Panc1 (cell line): Measurements from ENCODE around the gene RB1.

Experiments
- CTCF ChIP-seq: fragments of 450-650 bp; IDR thresholded peaks from 2 replicates; pipeline ENCODE4 v1.5.1; 2017; ENCODE audit warnings: mild to moderate bottlenecking
- POLR2AphosphoS5 ChIP-seq: IDR thresholded peaks from 2 replicates; pipeline ENCODE4 v1.6.1; 2012; ENCODE audit warnings: mild to moderate bottlenecking, low read depth, low read length, moderate library complexity
- SIN3A ChIP-seq: IDR thresholded peaks from 2 replicates; pipeline ENCODE4 v1.6.1; 2012; ENCODE audit warnings: low read depth, mild to moderate bottlenecking, low read length, moderate library complexity, borderline replicate concordance; ENCODE audit not compliant: insufficient read depth
- TCF7L2 ChIP-seq: IDR thresholded peaks from 2 replicates; pipeline ENCODE4 v1.6.1; 2011; ENCODE audit warnings: mild to moderate bottlenecking, low read depth, low read length, inconsistent platforms

DNA sequence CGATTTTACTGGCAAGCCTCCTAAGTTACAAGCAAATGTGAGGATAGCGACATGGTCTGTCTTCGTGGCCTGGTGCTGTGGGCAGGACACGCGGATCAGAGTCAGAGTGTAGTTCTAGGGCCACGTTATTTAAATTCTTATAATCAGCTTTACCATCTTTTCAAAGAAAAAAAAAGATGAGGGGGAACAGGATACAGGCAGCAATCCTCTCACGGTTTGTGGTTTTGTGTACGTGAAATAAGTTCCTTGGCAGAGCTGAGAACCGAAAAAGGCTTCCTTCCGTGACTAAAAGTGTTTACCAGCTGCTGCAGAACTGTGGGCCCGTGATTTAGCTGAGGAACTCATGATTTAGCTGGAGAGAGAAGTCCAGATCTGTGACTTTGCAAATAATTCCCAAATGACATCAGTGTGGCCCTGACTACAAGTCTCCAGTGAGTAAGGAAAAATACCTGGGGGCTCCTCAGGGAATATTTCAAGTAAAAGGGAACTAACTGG lies 202.1 kb downstream of the RB1 start:
- TF ChIP-seq CTCF: no peak
- TF ChIP-seq POLR2AphosphoS5: no peak
- TF ChIP-seq SIN3A: no peak
- TF ChIP-seq TCF7L2: no peak
